ENCODE results near the gene TSPAN8.

DNA sequence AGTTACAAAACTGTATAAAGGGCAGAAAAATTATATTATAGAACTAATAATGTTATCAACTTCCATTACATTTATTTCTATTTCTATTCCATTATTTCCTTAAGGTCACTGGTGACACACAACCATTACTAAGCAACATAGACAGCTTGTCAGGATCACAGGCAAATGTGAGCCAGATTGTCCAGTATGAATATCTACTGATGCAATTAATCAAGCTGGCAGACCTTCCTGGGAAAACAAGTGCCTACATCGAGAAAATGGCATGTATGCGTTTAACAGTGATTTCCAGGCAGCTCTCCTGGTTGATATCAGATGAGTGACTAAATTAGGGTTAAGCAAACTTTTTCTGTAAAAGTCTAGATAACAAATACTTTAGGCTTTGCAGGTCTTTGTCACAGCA, 36.9 kb upstream of the TSPAN8 start:
- TF ChIP-seq, protein P1, sequence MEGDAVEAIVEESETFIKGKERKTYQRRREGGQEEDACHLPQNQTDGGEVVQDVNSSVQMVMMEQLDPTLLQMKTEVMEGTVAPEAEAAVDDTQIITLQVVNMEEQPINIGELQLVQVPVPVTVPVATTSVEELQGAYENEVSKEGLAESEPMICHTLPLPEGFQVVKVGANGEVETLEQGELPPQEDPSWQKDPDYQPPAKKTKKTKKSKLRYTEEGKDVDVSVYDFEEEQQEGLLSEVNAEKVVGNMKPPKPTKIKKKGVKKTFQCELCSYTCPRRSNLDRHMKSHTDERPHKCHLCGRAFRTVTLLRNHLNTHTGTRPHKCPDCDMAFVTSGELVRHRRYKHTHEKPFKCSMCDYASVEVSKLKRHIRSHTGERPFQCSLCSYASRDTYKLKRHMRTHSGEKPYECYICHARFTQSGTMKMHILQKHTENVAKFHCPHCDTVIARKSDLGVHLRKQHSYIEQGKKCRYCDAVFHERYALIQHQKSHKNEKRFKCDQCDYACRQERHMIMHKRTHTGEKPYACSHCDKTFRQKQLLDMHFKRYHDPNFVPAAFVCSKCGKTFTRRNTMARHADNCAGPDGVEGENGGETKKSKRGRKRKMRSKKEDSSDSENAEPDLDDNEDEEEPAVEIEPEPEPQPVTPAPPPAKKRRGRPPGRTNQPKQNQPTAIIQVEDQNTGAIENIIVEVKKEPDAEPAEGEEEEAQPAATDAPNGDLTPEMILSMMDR (IDR thresholded peaks at IDR 0.05), result no peak
- no peak for TF ChIP-seq POLR2A (IDR thresholded peaks at IDR 0.05)
